HepG2 (cell line): ENCODE results near the gene C16orf95. TPM values are rescaled to one million over a fixed set of nuclear protein-coding genes. Genes with fewer than 3 reads are reported as not detected.

ENCODE experiments used
- AGO1 ChIP-seq: fragments of 200-400 bp; formaldehyde crosslinking; IDR thresholded peaks from 2 replicates; pipeline ENCODE4 v1.6.1; 2017; ENCODE audit warnings: mild to moderate bottlenecking, low read depth, low read length, moderate library complexity; ENCODE audit not compliant: poor library complexity, severe bottlenecking
- ARNT ChIP-seq: fragments of 450-650 bp; IDR thresholded peaks from 2 replicates; pipeline ENCODE4 v1.6.1; 2017
- CTCF ChIP-seq: sonication (generic); formaldehyde crosslinking; IDR thresholded peaks from 2 replicates; pipeline ENCODE4 v1.5.0; 2020; ENCODE audit warnings: mild to moderate bottlenecking, missing genetic modification reagents, moderate library complexity
- HDAC6 ChIP-seq: fragments of 200-600 bp; sonication (generic); IDR thresholded peaks from 2 replicates; pipeline ENCODE4 v1.7.0; 2017; ENCODE audit warnings: mild to moderate bottlenecking, antibody characterized with exemption, low read length, low read depth
- IRX3 ChIP-seq: sonication (generic); formaldehyde crosslinking; IDR thresholded peaks from 2 replicates; pipeline ENCODE4 v1.8.1; 2023; ENCODE audit warnings: mild to moderate bottlenecking, low read depth, missing genetic modification reagents, borderline replicate concordance
- PHB2 ChIP-seq: fragments of 450-650 bp; IDR thresholded peaks from 2 replicates; pipeline ENCODE4 v1.6.1; 2018; ENCODE audit not compliant: partially characterized antibody
- SATB2 ChIP-seq: sonication (generic); formaldehyde crosslinking; IDR thresholded peaks from 2 replicates; pipeline ENCODE4 v1.5.0; 2020; ENCODE audit warnings: missing genetic modification reagents
- SKI ChIP-seq: fragments of 450-650 bp; IDR thresholded peaks from one replicate; pipeline ENCODE4 v1.6.1; 2018; ENCODE audit warnings: mild to moderate bottlenecking; ENCODE audit not compliant: partially characterized antibody
- SP140L ChIP-seq: sonication (generic); formaldehyde crosslinking; IDR thresholded peaks from 2 replicates; pipeline ENCODE4 v1.4.0; 2020; ENCODE audit warnings: missing genetic modification reagents, borderline replicate concordance
- TBX3 ChIP-seq: fragments of 450-650 bp; IDR thresholded peaks from 2 replicates; pipeline ENCODE4 v1.6.1; 2017; ENCODE audit warnings: antibody characterized with exemption, mild to moderate bottlenecking, inconsistent platforms, borderline replicate concordance
- TFE3 ChIP-seq: IDR thresholded peaks from 2 replicates; pipeline ENCODE4 v1.6.1; 2016
- ZBTB42 ChIP-seq: sonication (generic); formaldehyde crosslinking; IDR thresholded peaks from 2 replicates; pipeline ENCODE4 v1.5.0; 2020; ENCODE audit warnings: mild to moderate bottlenecking, missing genetic modification reagents
- ZNF253 ChIP-seq: sonication (generic); formaldehyde crosslinking; IDR thresholded peaks from 2 replicates; pipeline ENCODE4 v1.8.0; 2022; ENCODE audit warnings: mild to moderate bottlenecking, missing genetic modification reagents, borderline replicate concordance
- ZNF326 ChIP-seq: sonication (generic); formaldehyde crosslinking; IDR thresholded peaks from 2 replicates; pipeline ENCODE4 v1.4.0; 2020; ENCODE audit warnings: missing genetic modification reagents, borderline replicate concordance
- ZNF451 ChIP-seq: sonication (generic); formaldehyde crosslinking; IDR thresholded peaks from 2 replicates; pipeline ENCODE4 v1.5.0; 2020; ENCODE audit warnings: mild to moderate bottlenecking, missing genetic modification reagents
- ZNF552 ChIP-seq: sonication (generic); formaldehyde crosslinking; IDR thresholded peaks from 2 replicates; pipeline ENCODE4 v1.9.0; 2022; ENCODE audit warnings: missing genetic modification reagents, mild to moderate bottlenecking, borderline replicate concordance
- ZNF746 ChIP-seq: sonication (generic); formaldehyde crosslinking; IDR thresholded peaks from 2 replicates; pipeline ENCODE4 v1.8.0; 2022; ENCODE audit warnings: mild to moderate bottlenecking, missing genetic modification reagents
- ZNF879 ChIP-seq: sonication (generic); formaldehyde crosslinking; IDR thresholded peaks from 2 replicates; pipeline ENCODE4 v1.8.1; 2023; ENCODE audit warnings: missing genetic modification reagents
- ZSCAN21 ChIP-seq: sonication (generic); formaldehyde crosslinking; IDR thresholded peaks from 2 replicates; pipeline ENCODE4 v1.8.0; 2022; ENCODE audit warnings: mild to moderate bottlenecking, missing genetic modification reagents, moderate library complexity, borderline replicate concordance
- polyA plus RNA-seq, 8 experiments: library from polyadenylated mRNA; depleted of rRNA in 3 of 8; stranded (reverse) in 7 of 8; unstranded in 1 of 8; fragments of >200 nt; fragmentation: Illumina TruSeq in 4 of 8; extraction: Trizol in 4 of 8; gene quantifications; 2 replicates each; pipeline versions ENCODE4 v1.2.1 to v1.2.3, GENCODE V29; 2011 to 2016; ENCODE audit warnings: low read depth in 4 of 8, missing spikeins in 1 of 8, mixed read lengths in 1 of 8; ENCODE audit not compliant: insufficient read depth in 1 of 8
- total RNA-seq, 5 experiments: library from RNA; depleted of rRNA; stranded (reverse); fragments of >200 nt; fragmentation: Illumina TruSeq; extraction: Trizol; gene quantifications; 2 replicates each; pipeline ENCODE4 v1.2.3, GENCODE V29; 2016; ENCODE audit warnings: low read depth in 1 of 5
- TF ChIP-seq, protein P1 (sequence below): sonication (generic); formaldehyde crosslinking; IDR thresholded peaks from 2 replicates; pipeline ENCODE4 v1.4.0; 2020; ENCODE audit warnings: mild to moderate bottlenecking, missing genetic modification reagents
- TF ChIP-seq, protein P2 (sequence below): sonication (generic); formaldehyde crosslinking; conservative IDR thresholded peaks from 2 replicates; pipeline ENCODE4 v1.4.0; 2020; ENCODE audit warnings: missing genetic modification reagents
- TF ChIP-seq, protein P3 (sequence below): sonication (generic); IDR thresholded peaks from 2 replicates; pipeline ENCODE4 v1.6.1; 2016; ENCODE audit warnings: low read depth, borderline replicate concordance

Gene C16orf95
- total and polyA plus RNA-seq, 2 of the 13 experiments (the other 11 are each of a cell fraction or from before 2014, with no cell fraction given), result 2.8 to 8.6 TPM

DNA sequence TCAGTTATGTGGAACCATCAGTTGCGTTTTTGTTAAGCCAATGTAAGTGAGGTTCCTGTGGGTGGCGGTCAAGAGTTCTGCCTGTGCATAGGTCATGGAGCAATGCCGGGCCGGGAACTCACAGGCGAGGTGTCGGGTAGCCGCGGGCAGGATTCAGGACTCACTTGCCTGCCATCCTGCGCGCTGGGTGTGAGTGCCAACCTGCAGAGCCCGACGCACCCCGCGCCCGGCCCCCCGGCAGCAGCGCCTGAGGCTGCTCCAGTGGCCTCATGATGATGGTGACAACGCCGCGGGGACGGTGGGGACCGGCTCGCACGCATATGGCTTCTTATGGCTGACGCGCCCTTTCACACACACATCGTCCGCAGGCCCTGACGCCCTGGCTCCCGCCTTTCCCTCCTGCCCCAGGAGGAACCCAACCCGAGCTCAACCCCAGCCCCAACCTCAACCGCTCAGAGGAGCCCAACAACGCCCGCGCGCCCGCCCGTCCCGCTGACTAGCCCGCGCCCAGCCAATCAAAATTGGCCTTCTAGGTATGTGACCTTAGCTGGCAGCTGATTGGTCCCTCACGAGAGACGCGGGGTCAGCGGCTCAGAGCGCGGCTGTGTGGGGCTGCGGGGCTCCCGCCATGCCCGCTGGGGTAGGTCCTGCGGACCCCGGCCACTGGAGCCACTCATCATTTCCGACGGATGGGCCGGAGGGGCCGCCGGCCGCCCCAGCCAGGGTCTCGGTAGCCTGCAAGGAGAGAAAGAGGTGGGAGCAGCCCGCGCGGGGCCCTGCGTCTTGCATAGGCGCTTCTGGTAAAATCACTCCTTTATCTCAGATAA lies at the start of gene C16orf95 (continued):
- TF ChIP-seq ZNF746 (CRISPR knock-in tag), result 0 out of 2 replicates have a peak, but pooled peaks have one; percentile 39
- TF ChIP-seq IRX3 (CRISPR knock-in tag), result peak; percentile 33; the same call in 1 of the 2 replicates
- TF ChIP-seq SKI, result no peak
- no peak; the same call in 1 of the 2 replicates for TF ChIP-seq ZNF326 (CRISPR knock-in tag)
- peak; percentile 60 for TF ChIP-seq TFE3 (CRISPR knock-in tag)
- peak; percentile 93 for TF ChIP-seq CTCF (CRISPR knock-in tag)
- TF ChIP-seq, protein P1, sequence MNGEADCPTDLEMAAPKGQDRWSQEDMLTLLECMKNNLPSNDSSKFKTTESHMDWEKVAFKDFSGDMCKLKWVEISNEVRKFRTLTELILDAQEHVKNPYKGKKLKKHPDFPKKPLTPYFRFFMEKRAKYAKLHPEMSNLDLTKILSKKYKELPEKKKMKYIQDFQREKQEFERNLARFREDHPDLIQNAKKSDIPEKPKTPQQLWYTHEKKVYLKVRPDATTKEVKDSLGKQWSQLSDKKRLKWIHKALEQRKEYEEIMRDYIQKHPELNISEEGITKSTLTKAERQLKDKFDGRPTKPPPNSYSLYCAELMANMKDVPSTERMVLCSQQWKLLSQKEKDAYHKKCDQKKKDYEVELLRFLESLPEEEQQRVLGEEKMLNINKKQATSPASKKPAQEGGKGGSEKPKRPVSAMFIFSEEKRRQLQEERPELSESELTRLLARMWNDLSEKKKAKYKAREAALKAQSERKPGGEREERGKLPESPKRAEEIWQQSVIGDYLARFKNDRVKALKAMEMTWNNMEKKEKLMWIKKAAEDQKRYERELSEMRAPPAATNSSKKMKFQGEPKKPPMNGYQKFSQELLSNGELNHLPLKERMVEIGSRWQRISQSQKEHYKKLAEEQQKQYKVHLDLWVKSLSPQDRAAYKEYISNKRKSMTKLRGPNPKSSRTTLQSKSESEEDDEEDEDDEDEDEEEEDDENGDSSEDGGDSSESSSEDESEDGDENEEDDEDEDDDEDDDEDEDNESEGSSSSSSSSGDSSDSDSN (CRISPR knock-in tag), result peak; percentile 91
- no peak for TF ChIP-seq ZNF879 (CRISPR knock-in tag)
- TF ChIP-seq, protein P2, sequence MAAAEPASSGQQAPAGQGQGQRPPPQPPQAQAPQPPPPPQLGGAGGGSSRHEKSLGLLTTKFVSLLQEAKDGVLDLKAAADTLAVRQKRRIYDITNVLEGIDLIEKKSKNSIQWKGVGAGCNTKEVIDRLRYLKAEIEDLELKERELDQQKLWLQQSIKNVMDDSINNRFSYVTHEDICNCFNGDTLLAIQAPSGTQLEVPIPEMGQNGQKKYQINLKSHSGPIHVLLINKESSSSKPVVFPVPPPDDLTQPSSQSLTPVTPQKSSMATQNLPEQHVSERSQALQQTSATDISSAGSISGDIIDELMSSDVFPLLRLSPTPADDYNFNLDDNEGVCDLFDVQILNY (CRISPR knock-in tag), result peak; percentile 89
- TF ChIP-seq ZBTB42 (CRISPR knock-in tag), result peak; percentile 90
- 0 out of 2 replicates have a peak, but pooled peaks have one; percentile 73 for TF ChIP-seq ZSCAN21 (CRISPR knock-in tag)
- TF ChIP-seq SP140L (CRISPR knock-in tag), result no peak
- TF ChIP-seq AGO1, result peak; percentile 94
- no peak for TF ChIP-seq ARNT
- TF ChIP-seq ZNF552, result peak; percentile 54; the same call in 1 of the 2 replicates
- TF ChIP-seq SATB2 (CRISPR knock-in tag), result no peak; the same call in 1 of the 2 replicates
- TF ChIP-seq TBX3, result peak; percentile 56; the same call in 1 of the 2 replicates
- no peak for TF ChIP-seq HDAC6
- no peak for TF ChIP-seq ZNF253 (CRISPR knock-in tag)
- TF ChIP-seq ZNF451 (CRISPR knock-in tag), result 0 out of 2 replicates have a peak, but pooled peaks have one; percentile 72
- no peak for TF ChIP-seq PHB2
- TF ChIP-seq, protein P3, sequence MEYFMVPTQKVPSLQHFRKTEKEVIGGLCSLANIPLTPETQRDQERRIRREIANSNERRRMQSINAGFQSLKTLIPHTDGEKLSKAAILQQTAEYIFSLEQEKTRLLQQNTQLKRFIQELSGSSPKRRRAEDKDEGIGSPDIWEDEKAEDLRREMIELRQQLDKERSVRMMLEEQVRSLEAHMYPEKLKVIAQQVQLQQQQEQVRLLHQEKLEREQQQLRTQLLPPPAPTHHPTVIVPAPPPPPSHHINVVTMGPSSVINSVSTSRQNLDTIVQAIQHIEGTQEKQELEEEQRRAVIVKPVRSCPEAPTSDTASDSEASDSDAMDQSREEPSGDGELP, result peak; percentile 57; the same call in 1 of the 2 replicates
